Fibroblast of lung (primary cell): Measurements from ENCODE around the gene THSD7A. TPM values are rescaled to one million over a fixed set of nuclear protein-coding genes. Genes with fewer than 3 reads are reported as not detected.

ENCODE experiments used
- DNase-seq, 2 donors: peaks; one replicate each; pipeline versions ENCODE4 v3.0.0 to v3.0.0-alpha.2; 2010; ENCODE audit warnings: low read depth in 2 of 2
- H2AFZ ChIP-seq: 2 replicates; pipeline ENCODE4 v1.5.1; 2012; ENCODE audit warnings: low read length, control low read depth, inconsistent platforms
- H3K27ac ChIP-seq: 2 replicates; pipeline ENCODE4 v1.5.1; 2011; ENCODE audit warnings: low read length, control low read depth; ENCODE audit not compliant: insufficient read depth
- H3K27me3 ChIP-seq: 2 replicates; pipeline ENCODE4 v1.5.1; 2011; ENCODE audit warnings: mild to moderate bottlenecking, low read length; ENCODE audit not compliant: control insufficient read depth, insufficient read depth
- H3K36me3 ChIP-seq: 2 replicates; pipeline ENCODE4 v1.5.1; 2011; ENCODE audit warnings: low read length; ENCODE audit not compliant: control insufficient read depth, insufficient read depth
- H3K4me1 ChIP-seq: 2 replicates; pipeline ENCODE4 v1.5.1; 2011; ENCODE audit warnings: low read length; ENCODE audit not compliant: control insufficient read depth, insufficient read depth; ENCODE audit errors: extremely low read depth
- H3K4me2 ChIP-seq: 2 replicates; pipeline ENCODE4 v1.5.1; 2011; ENCODE audit warnings: low read length, control low read depth; ENCODE audit not compliant: insufficient read depth; ENCODE audit errors: extremely low read depth
- H3K4me3 ChIP-seq, 4 experiments: fragments of 200-600 bp in 1 of 4; sonication (generic) in 1 of 4; replicated peaks in 1 of 4; 2 replicates each; pipeline ENCODE4 v1.5.1; 2011 to 2016; ENCODE audit warnings: low read length in 4 of 4, low read depth in 3 of 4, mild to moderate bottlenecking in 3 of 4, control low read depth in 2 of 4, inconsistent platforms in 1 of 4, mixed read lengths in 1 of 4; ENCODE audit not compliant: insufficient read depth in 1 of 4; ENCODE audit errors: control extremely low read depth in 1 of 4
- H3K79me2 ChIP-seq: 2 replicates; pipeline ENCODE4 v1.5.1; 2012; ENCODE audit warnings: mild to moderate bottlenecking, low read length, inconsistent platforms; ENCODE audit not compliant: control insufficient read depth, insufficient read depth
- H3K9ac ChIP-seq: 2 replicates; pipeline ENCODE4 v1.5.1; 2011; ENCODE audit warnings: mild to moderate bottlenecking, low read length, control low read depth; ENCODE audit not compliant: insufficient read depth
- H3K9me3 ChIP-seq: 2 replicates; pipeline ENCODE4 v1.5.1; 2012; ENCODE audit warnings: low read depth, low read length; ENCODE audit not compliant: control insufficient read depth, insufficient read depth
- H4K20me1 ChIP-seq: 2 replicates; pipeline ENCODE4 v1.5.1; 2011; ENCODE audit warnings: low read length; ENCODE audit not compliant: control insufficient read depth, insufficient read depth; ENCODE audit errors: extremely low read depth
- EZH2 ChIP-seq: IDR thresholded peaks from 2 replicates; pipeline ENCODE4 v1.5.1; 2012; ENCODE audit warnings: low read length, control low read depth, mild to moderate bottlenecking; ENCODE audit errors: missing control alignments
- polyA plus RNA-seq, 2 donors: library from polyadenylated mRNA; depleted of rRNA in 1 of 2; stranded (reverse) in 1 of 2; unstranded in 1 of 2; fragments of >200 nt; gene quantifications; 2 replicates each; pipeline ENCODE4 v1.2.1, GENCODE V29; 2011 to 2012; ENCODE audit warnings: missing spikeins in 1 of 2
- total RNA-seq: library from RNA; depleted of rRNA; stranded (reverse); fragments of >200 nt; gene quantifications from 2 replicates; pipeline ENCODE4 v1.2.1, GENCODE V29; 2014
- TF ChIP-seq, protein P1 (sequence below), 2 donors: IDR thresholded peaks in 1 of 2; conservative IDR thresholded peaks in 1 of 2; 1 replicate in 1 of 2; 2 replicates in 1 of 2; pipeline ENCODE4 v1.5.1; 2011 to 2012; ENCODE audit warnings: low read length in 2 of 2, control low read depth in 1 of 2, inconsistent platforms in 1 of 2, low read depth in 1 of 2, mild to moderate bottlenecking in 1 of 2

Gene THSD7A
- total and polyA plus RNA-seq, 2 donors (not counting 1 experiment from before 2014, with no cell fraction given), result 0.02 to 0.83 TPM

DNA sequence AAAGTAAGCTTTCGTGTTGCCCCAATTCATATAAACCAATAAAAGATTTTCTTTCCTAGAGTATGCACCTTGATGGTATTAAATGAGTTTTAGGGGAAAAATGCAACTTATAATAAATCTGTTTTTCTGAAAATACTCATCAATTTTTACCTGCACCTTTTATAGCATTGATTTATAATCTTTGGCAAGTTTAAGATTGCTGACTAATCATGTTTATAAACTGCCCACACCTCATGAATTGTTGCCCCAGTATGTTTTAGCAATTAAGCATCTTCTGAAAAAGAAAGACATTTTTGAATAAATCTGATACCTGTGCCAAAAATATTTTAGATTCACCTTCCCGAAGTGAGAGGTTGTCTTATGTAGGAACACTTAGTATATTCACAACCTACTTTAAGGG is 420.0 kb downstream of the THSD7A start:
- H3K9ac ChIP-seq, result no peak overlapping the region
- no peak overlapping the region for H3K27ac ChIP-seq
- H3K4me2 ChIP-seq, result no peak overlapping the region
- no peaks in the 10 kb centered on the region for H3K9me3 ChIP-seq
- TF ChIP-seq, protein P1, sequence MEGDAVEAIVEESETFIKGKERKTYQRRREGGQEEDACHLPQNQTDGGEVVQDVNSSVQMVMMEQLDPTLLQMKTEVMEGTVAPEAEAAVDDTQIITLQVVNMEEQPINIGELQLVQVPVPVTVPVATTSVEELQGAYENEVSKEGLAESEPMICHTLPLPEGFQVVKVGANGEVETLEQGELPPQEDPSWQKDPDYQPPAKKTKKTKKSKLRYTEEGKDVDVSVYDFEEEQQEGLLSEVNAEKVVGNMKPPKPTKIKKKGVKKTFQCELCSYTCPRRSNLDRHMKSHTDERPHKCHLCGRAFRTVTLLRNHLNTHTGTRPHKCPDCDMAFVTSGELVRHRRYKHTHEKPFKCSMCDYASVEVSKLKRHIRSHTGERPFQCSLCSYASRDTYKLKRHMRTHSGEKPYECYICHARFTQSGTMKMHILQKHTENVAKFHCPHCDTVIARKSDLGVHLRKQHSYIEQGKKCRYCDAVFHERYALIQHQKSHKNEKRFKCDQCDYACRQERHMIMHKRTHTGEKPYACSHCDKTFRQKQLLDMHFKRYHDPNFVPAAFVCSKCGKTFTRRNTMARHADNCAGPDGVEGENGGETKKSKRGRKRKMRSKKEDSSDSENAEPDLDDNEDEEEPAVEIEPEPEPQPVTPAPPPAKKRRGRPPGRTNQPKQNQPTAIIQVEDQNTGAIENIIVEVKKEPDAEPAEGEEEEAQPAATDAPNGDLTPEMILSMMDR (conservative IDR thresholded peaks at IDR 0.05 in 1 of 2, IDR thresholded peaks at IDR 0.05 in 1 of 2; ENCODE audit: low read depth in 1 of 2, low read length in 2 of 2), result no peak
- no peak for TF ChIP-seq EZH2
- H3K36me3 ChIP-seq, result no peaks in the 10 kb centered on the region
- H4K20me1 ChIP-seq, result no peaks in the 10 kb centered on the region
- DNase-seq, result no peak
- H3K4me1 ChIP-seq, result no peaks in the 10 kb centered on the region
- H3K4me3 ChIP-seq, result no peak overlapping the region
- no peaks in the 10 kb centered on the region for H3K27me3 ChIP-seq
- H3K79me2 ChIP-seq, result no peaks in the 10 kb centered on the region
- no peak overlapping the region for H2AFZ ChIP-seq

DNA sequence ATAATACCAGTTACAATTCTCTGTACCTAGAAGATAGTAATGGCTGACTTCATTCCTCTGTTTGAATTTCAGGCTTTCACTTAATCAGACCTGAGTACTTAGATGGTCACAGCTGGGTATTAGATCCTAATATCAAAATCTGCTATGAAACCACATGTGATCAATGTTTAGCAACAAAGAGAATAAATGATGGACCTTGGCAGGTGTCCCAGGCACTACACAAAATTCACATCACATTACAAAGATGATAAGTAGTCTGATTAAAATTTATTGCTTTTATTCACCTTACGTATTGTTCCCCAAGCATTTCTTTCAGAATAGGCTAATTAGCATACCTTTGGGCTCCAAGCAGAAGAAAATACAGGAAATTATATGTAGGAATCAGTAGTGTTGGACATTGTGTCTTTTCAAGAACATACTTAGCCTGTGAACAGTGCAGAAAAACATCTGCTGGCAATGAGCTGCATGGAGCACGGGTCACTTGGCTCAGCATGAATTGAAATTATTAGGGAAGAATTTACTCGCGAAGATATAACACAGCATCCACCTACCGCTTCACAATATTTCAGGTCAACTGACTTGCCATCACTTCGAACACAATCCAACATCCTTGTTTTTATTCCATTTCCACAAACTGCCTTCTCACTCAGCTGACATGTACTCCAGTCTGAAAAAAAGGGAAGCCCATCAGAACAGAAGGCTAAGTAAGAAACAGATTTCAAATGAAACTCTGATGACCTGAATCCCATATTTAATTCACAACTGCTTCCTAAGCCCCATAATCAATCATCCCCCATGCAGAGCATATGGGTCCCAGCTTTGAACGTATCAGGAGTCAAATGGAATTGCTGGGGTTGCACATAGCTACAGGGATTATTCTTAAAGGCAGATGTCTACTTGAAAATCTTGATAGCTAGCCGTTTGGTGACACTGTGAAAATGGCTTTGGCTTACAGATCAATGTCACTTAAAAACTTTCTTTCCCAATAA is 421.0 kb downstream of the THSD7A start:
- no peak overlapping the region for H3K4me3 ChIP-seq
- no peaks in the 10 kb centered on the region for H3K27me3 ChIP-seq
- H3K9ac ChIP-seq, result no peak overlapping the region
- no peak overlapping the region for H3K4me2 ChIP-seq
- H2AFZ ChIP-seq, result no peak overlapping the region
- no peaks in the 10 kb centered on the region for H3K9me3 ChIP-seq
- no peaks in the 10 kb centered on the region for H3K4me1 ChIP-seq
- DNase-seq, result no peak
- no peaks in the 10 kb centered on the region for H3K36me3 ChIP-seq
- TF ChIP-seq, protein P1 (conservative IDR thresholded peaks at IDR 0.05 in 1 of 2, IDR thresholded peaks at IDR 0.05 in 1 of 2; ENCODE audit: low read depth in 1 of 2, low read length in 2 of 2), result no peak
- no peak for TF ChIP-seq EZH2
- no peak overlapping the region for H3K27ac ChIP-seq
- H3K79me2 ChIP-seq, result no peaks in the 10 kb centered on the region
- H4K20me1 ChIP-seq, result no peaks in the 10 kb centered on the region

DNA sequence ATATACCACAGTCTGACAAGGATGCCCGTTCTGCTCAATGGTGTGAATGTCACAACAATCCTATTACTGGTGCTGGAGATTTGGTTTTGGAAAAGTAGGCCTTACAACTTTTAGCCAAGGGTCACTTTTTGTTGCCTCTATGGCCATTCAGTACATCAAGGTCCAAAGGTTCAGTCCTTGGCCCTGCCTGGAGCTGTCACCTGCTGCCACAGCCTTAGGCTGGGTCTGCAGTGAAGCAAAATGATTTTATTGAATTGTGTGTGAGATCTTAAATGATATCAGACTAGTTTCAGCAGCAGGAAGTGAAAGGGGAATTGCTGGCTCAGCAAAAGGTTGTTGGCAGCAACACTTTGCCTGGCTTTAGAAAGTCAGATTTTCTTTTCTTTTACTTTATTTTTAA is 427.6 kb downstream of the THSD7A start:
- no peaks in the 10 kb centered on the region for H3K36me3 ChIP-seq
- no peaks in the 10 kb centered on the region for H3K79me2 ChIP-seq
- no peak overlapping the region for H3K9ac ChIP-seq
- no peak overlapping the region for H3K27ac ChIP-seq
- no peak for TF ChIP-seq EZH2
- TF ChIP-seq, protein P1 (conservative IDR thresholded peaks at IDR 0.05 in 1 of 2, IDR thresholded peaks at IDR 0.05 in 1 of 2; ENCODE audit: low read depth in 1 of 2, low read length in 2 of 2), result no peak
- DNase-seq, result no peak
- no peaks in the 10 kb centered on the region for H3K4me1 ChIP-seq
- H2AFZ ChIP-seq, result no peak overlapping the region
- H3K9me3 ChIP-seq, result no peaks in the 10 kb centered on the region
- H3K4me3 ChIP-seq, result no peak overlapping the region
- no peak overlapping the region for H3K4me2 ChIP-seq
- H4K20me1 ChIP-seq, result no peaks in the 10 kb centered on the region
- H3K27me3 ChIP-seq, result no peaks in the 10 kb centered on the region
